HepG2 (cell line): ENCODE data around the gene PTPN18. TPM values are rescaled to one million over a fixed set of nuclear protein-coding genes. Genes with fewer than 3 reads are reported as not detected.

Experiments used
- ESRRA ChIP-seq: sonication (generic); formaldehyde crosslinking; IDR thresholded peaks from 2 replicates; pipeline ENCODE4 v1.5.1; 2020; ENCODE audit warnings: mild to moderate bottlenecking, low read depth, missing genetic modification reagents
- GMEB2 ChIP-seq: IDR thresholded peaks from 2 replicates; pipeline ENCODE4 v1.6.1; 2016; ENCODE audit warnings: missing biosample characterization, missing genetic modification reagents, low read depth
- HDAC1 ChIP-seq: sonication (generic); formaldehyde crosslinking; IDR thresholded peaks from 2 replicates; pipeline ENCODE4 v1.5.1; 2020; ENCODE audit warnings: mild to moderate bottlenecking, missing genetic modification reagents
- MYPOP ChIP-seq: sonication (generic); formaldehyde crosslinking; IDR thresholded peaks from 2 replicates; pipeline ENCODE4 v1.8.1; 2023; ENCODE audit warnings: mild to moderate bottlenecking, moderate library complexity, missing genetic modification reagents
- NCOA1 ChIP-seq: sonication (generic); formaldehyde crosslinking; IDR thresholded peaks from 2 replicates; pipeline ENCODE4 v1.9.0; 2021; ENCODE audit warnings: missing genetic modification reagents
- PHF5A ChIP-seq: IDR thresholded peaks from one replicate; pipeline ENCODE4 v1.6.1; 2018; ENCODE audit warnings: low read depth, missing genetic modification reagents; ENCODE audit not compliant: unreplicated experiment
- PHF8 ChIP-seq: sonication (generic); formaldehyde crosslinking; IDR thresholded peaks from 2 replicates; pipeline ENCODE4 v1.5.0; 2020; ENCODE audit warnings: missing genetic modification reagents
- RELA ChIP-seq: sonication (generic); formaldehyde crosslinking; IDR thresholded peaks from 2 replicates; pipeline ENCODE4 v1.4.0; 2020; ENCODE audit warnings: missing genetic modification reagents
- REPIN1 ChIP-seq: sonication (generic); formaldehyde crosslinking; IDR thresholded peaks from 2 replicates; pipeline ENCODE4 v1.8.0; 2022; ENCODE audit warnings: missing genetic modification reagents, low read depth, mild to moderate bottlenecking, borderline replicate concordance
- RERE ChIP-seq: IDR thresholded peaks from 2 replicates; pipeline ENCODE4 v1.6.1; 2016; ENCODE audit warnings: low read depth, missing genetic modification reagents, missing compliant biosample characterization
- ZFX ChIP-seq: sonication (generic); formaldehyde crosslinking; IDR thresholded peaks from 2 replicates; pipeline ENCODE4 v1.4.0; 2020; ENCODE audit warnings: mild to moderate bottlenecking, low read depth, missing genetic modification reagents, moderate library complexity
- ZIK1 ChIP-seq: sonication (generic); formaldehyde crosslinking; IDR thresholded peaks from 2 replicates; pipeline ENCODE4 v1.5.0; 2020; ENCODE audit warnings: mild to moderate bottlenecking, low read depth, missing genetic modification reagents, borderline replicate concordance
- ZNF280D ChIP-seq: sonication (generic); formaldehyde crosslinking; IDR thresholded peaks from 2 replicates; pipeline ENCODE4 v1.5.1; 2020; ENCODE audit warnings: mild to moderate bottlenecking, missing genetic modification reagents
- ZNF550 ChIP-seq: sonication (generic); formaldehyde crosslinking; IDR thresholded peaks from 2 replicates; pipeline ENCODE4 v1.4.0; 2020; ENCODE audit warnings: mild to moderate bottlenecking, missing genetic modification reagents, borderline replicate concordance
- ZSCAN5A ChIP-seq: sonication (generic); formaldehyde crosslinking; IDR thresholded peaks from 2 replicates; pipeline ENCODE4 v1.8.0; 2022; ENCODE audit warnings: mild to moderate bottlenecking, missing genetic modification reagents, borderline replicate concordance
- polyA plus RNA-seq, 8 experiments: library from polyadenylated mRNA; depleted of rRNA in 3 of 8; stranded (reverse) in 7 of 8; unstranded in 1 of 8; fragments of >200 nt; fragmentation: Illumina TruSeq in 4 of 8; extraction: Trizol in 4 of 8; gene quantifications; 2 replicates each; pipeline versions ENCODE4 v1.2.1 to v1.2.3, GENCODE V29; 2011 to 2016; ENCODE audit warnings: low read depth in 4 of 8, missing spikeins in 1 of 8, mixed read lengths in 1 of 8; ENCODE audit not compliant: insufficient read depth in 1 of 8
- total RNA-seq, 5 experiments: library from RNA; depleted of rRNA; stranded (reverse); fragments of >200 nt; fragmentation: Illumina TruSeq; extraction: Trizol; gene quantifications; 2 replicates each; pipeline ENCODE4 v1.2.3, GENCODE V29; 2016; ENCODE audit warnings: low read depth in 1 of 5

PTPN18 gene
- total and polyA plus RNA-seq, 2 of the 13 experiments (the other 11 are each of a cell fraction or from before 2014, with no cell fraction given), result 14.8 to 39.6 TPM

- 0 out of 2 replicates have a peak, but pooled peaks have one; percentile 61 for TF ChIP-seq REPIN1 (CRISPR knock-in tag)
- no peak for TF ChIP-seq ZNF550 (CRISPR knock-in tag)
- TF ChIP-seq PHF5A, result peak; percentile 20
- TF ChIP-seq ESRRA, result 0 out of 2 replicates have a peak, but pooled peaks have one; percentile 7
- TF ChIP-seq MYPOP (CRISPR knock-in tag), result no peak; the same call in 1 of the 2 replicates
- TF ChIP-seq NCOA1, result peak; percentile 72; the same call in 1 of the 2 replicates
- no peak for TF ChIP-seq ZIK1
- peak; percentile 77; the same call in 1 of the 2 replicates for TF ChIP-seq PHF8 (CRISPR knock-in tag)
- no peak for TF ChIP-seq RELA
- TF ChIP-seq ZFX (CRISPR knock-in tag), result peak; percentile 86
- no peak for TF ChIP-seq RERE (CRISPR knock-in tag)
- no peak for TF ChIP-seq ZNF280D
- TF ChIP-seq ZSCAN5A (CRISPR knock-in tag), result peak; percentile 82; the same call in 1 of the 2 replicates
- TF ChIP-seq GMEB2 (CRISPR knock-in tag), result no peak
- peak; percentile 77 for TF ChIP-seq HDAC1
Observed at GRCh38 chr2:130391058-130391871, 35.4 kb downstream of the PTPN18 start (continued).
